EH (cell line): ENCODE measurements around the gene EIF3K.
"Not testable (repeated sequence)": the region's sequence is repeated elsewhere in the genome, so short reads cannot be mapped to it uniquely, and the experiment has no call there.

Source experiments
- DNase-seq: peaks from one replicate; pipeline ENCODE4 v3.0.0-alpha.2; 2015; ENCODE audit warnings: low read depth

The EIF3K gene

GRCh38 chr19:38618590-38619360, at the start of gene EIF3K:
EIF3K (plus strand) TSS chr19:38619188; CDS start chr19:38619269, 81 bp downstream.
- DNase-seq: peak; percentile 99

GRCh38 chr19:38569368-38569983, 49.5 kb upstream of the EIF3K start:
- DNase-seq: no peak

- DNase-seq: no peak
Measured at GRCh38 chr19:38571682-38572081, 47.3 kb upstream of the EIF3K start.

- no peak for DNase-seq
Measured at GRCh38 chr19:38577826-38578225, 41.2 kb upstream of the EIF3K start.

- not testable (repeated sequence) for DNase-seq
Measured at GRCh38 chr19:38579304-38579703, 39.7 kb upstream of the EIF3K start.

- no peak for DNase-seq
Measured at GRCh38 chr19:38580080-38580479, 38.9 kb upstream of the EIF3K start.

- no peak for DNase-seq
Measured at GRCh38 chr19:38583219-38583984, 35.6 kb upstream of the EIF3K start.

GRCh38 chr19:38583985-38584305, 35.0 kb upstream of the EIF3K start:
- no peak for DNase-seq

- no peak for DNase-seq
Measured at GRCh38 chr19:38587562-38587961, 31.4 kb upstream of the EIF3K start.

- DNase-seq: no peak
Measured at GRCh38 chr19:38588041-38588440, 30.9 kb upstream of the EIF3K start.

GRCh38 chr19:38592940-38593339, 26.0 kb upstream of the EIF3K start:
- DNase-seq: no peak

GRCh38 chr19:38596057-38596981, 22.7 kb upstream of the EIF3K start:
- DNase-seq: peak; percentile 11

- DNase-seq: no peak
Measured at GRCh38 chr19:38597075-38597474, 21.9 kb upstream of the EIF3K start.

- no peak for DNase-seq
Measured at GRCh38 chr19:38599722-38600121, 19.3 kb upstream of the EIF3K start.

GRCh38 chr19:38602856-38603255, 16.1 kb upstream of the EIF3K start:
- not testable (repeated sequence) for DNase-seq

GRCh38 chr19:38606131-38606530, 12.9 kb upstream of the EIF3K start:
- no peak for DNase-seq

GRCh38 chr19:38614289-38614688, 4.7 kb upstream of the EIF3K start:
- DNase-seq: no peak

GRCh38 chr19:38615007-38615581, 3.9 kb upstream of the EIF3K start:
- no peak for DNase-seq

- DNase-seq: no peak
Measured at GRCh38 chr19:38616265-38616664, 2.7 kb upstream of the EIF3K start.

- DNase-seq: no peak
Measured at GRCh38 chr19:38617283-38617763, 1.7 kb upstream of the EIF3K start.
